Hepatic stellate cell (primary cell): ENCODE results near the gene CDC42BPA.
"Not testable (repeated sequence)": the region's sequence is repeated elsewhere in the genome, so short reads cannot be mapped to it uniquely, and the experiment has no call there.

Experiments used
- DNase-seq: peaks from one replicate; pipeline ENCODE4 v3.0.0; 2011; ENCODE audit warnings: low spot score

The CDC42BPA gene

GRCh38 chr1:227318016-227318852 is at the start of gene CDC42BPA:
Gene CDC42BPA (minus strand): TSS chr1:227318492. CDS start chr1:227317182, 1,310 bp downstream.
- DNase-seq, result peak; percentile 92

- no peak for DNase-seq
Observed at GRCh38 chr1:227368009-227368408, 49.7 kb upstream of the CDC42BPA start.

- no peak for DNase-seq
Observed at GRCh38 chr1:227365473-227366431, 47.5 kb upstream of the CDC42BPA start.

- DNase-seq, result no peak
Observed at GRCh38 chr1:227364657-227365056, 46.4 kb upstream of the CDC42BPA start.

GRCh38 chr1:227363825-227364224 is 45.5 kb upstream of the CDC42BPA start:
- DNase-seq, result no peak

GRCh38 chr1:227362039-227362438 is 43.7 kb upstream of the CDC42BPA start:
- no peak for DNase-seq

- no peak for DNase-seq
Observed at GRCh38 chr1:227357927-227358302, 39.6 kb upstream of the CDC42BPA start.

- DNase-seq, result peak; percentile 76
Observed at GRCh38 chr1:227357171-227357926, 39.1 kb upstream of the CDC42BPA start.

GRCh38 chr1:227356620-227357146 is 38.4 kb upstream of the CDC42BPA start:
- no peak for DNase-seq

GRCh38 chr1:227355542-227356245 is 37.4 kb upstream of the CDC42BPA start:
- no peak for DNase-seq

- no peak for DNase-seq
Observed at GRCh38 chr1:227353186-227353585, 34.9 kb upstream of the CDC42BPA start.

- not testable (repeated sequence) for DNase-seq
Observed at GRCh38 chr1:227352164-227352563, 33.9 kb upstream of the CDC42BPA start.

GRCh38 chr1:227351443-227351842 is 33.2 kb upstream of the CDC42BPA start:
- peak; percentile 35 for DNase-seq

- DNase-seq, result no peak
Observed at GRCh38 chr1:227349967-227350366, 31.7 kb upstream of the CDC42BPA start.

GRCh38 chr1:227343727-227344551 is 25.6 kb upstream of the CDC42BPA start:
- peak; percentile 63 for DNase-seq

GRCh38 chr1:227343206-227343605 is 24.9 kb upstream of the CDC42BPA start:
- no peak for DNase-seq

GRCh38 chr1:227342075-227342829 is 24.0 kb upstream of the CDC42BPA start:
- DNase-seq, result no peak

GRCh38 chr1:227336136-227336535 is 17.8 kb upstream of the CDC42BPA start:
- not testable (repeated sequence) for DNase-seq

GRCh38 chr1:227335242-227336020 is 17.1 kb upstream of the CDC42BPA start:
- DNase-seq, result no peak
